Measurements from ENCODE around the gene ZNF185. TPM values are rescaled to one million over a fixed set of nuclear protein-coding genes. Genes with fewer than 3 reads are reported as not detected.

ZNF185 gene
- total and polyA plus RNA-seq, 2 of the 8 experiments (the other 6 are each of a cell fraction or from before 2014, with no cell fraction given), result 15.6 to 20.1 TPM

DNA sequence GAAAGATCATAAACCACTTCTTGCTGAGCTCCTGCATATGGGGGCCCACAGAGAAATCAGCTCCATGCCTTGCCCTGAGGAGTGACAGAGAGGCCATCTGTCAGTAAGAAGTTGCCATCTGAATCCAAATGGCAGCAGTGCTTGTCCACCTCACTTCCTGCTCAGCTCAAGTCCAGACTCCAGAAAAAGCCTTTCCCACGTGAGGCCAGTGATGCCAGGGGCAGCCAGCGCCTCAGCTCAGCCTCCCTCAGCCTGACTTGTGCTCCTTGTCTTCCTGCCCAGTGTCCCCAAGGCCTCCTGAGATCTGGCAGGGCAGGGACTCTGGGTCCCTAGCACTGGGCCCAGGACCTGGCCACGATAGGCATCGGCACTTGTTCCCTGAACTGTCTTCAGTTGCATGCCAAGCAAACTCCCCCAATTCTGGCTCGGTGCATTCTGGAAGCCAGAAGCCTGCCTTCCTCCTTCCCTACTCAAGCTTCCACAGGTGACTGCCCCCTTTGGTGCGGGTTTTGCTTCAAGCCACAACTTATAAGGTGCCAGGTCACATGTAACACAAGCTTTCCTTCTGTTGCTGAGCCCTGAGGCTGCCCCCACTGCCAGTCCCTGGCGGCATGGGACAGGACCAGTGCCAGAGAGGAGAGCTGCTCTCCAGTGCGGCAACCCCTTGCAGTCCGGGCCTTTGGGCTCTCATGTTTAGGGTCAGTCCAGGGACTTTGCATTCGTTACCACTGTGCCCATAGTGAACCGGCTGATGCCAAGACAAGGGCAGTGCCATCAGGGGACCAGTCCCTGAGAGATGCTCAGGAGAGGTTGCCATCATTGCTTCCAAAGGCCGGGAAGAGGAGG, 2.2 kb downstream of the ZNF185 start:
- peaks cover 0 to 27% (median 12%) of the 10 kb centered on the region in 4 experiments; a peak in 4 of 7 replicates for H3K4me1 ChIP-seq (replicated peaks in 1 of 4; ENCODE audit: control insufficient read depth in 3 of 4, insufficient read depth in 4 of 4, low read length in 3 of 4)
- no peak overlapping the region for H2BK15ac ChIP-seq (ENCODE audit: low read length)
- CTCF ChIA-PET (ENCODE audit: partially characterized antibody), result interaction anchor here (0.9 to 9.6 kb wide), 5 partner anchors 9 to 133 kb away, joined by 3 to 94 read pairs (median 3); no protein-coding TSS in a partner anchor
- no peak overlapping the region for H3K27ac ChIP-seq (ENCODE audit: low read depth, low read length)
- H3K36me3 ChIP-seq (ENCODE audit: control insufficient read depth in 2 of 4, insufficient read depth in 4 of 4, low read length in 3 of 4), result no peaks in the 10 kb centered on the region
- no peak overlapping the region for H2BK20ac ChIP-seq (ENCODE audit: low read length)
- H3K79me2 ChIP-seq (ENCODE audit: control insufficient read depth in 1 of 2, insufficient read depth in 2 of 2, low read length in 2 of 2), result no peaks in the 10 kb centered on the region
- no peak overlapping the region for H3K56ac ChIP-seq (replicated peaks; ENCODE audit: insufficient read length, low read depth, low read length)
- POLR2A ChIA-PET (ENCODE audit: partially characterized antibody), result interaction anchor here (0.8 to 2.9 kb wide), 4 partner anchors 9 to 19 kb away, joined by 3 to 9 read pairs (median 3); no protein-coding TSS in a partner anchor
- no peak overlapping the region for H2BK120ac ChIP-seq (replicated peaks; ENCODE audit: low read depth, low read length)
- no peak overlapping the region for H3K18ac ChIP-seq (ENCODE audit: extremely low read depth, low read length)
- H3K4ac ChIP-seq (replicated peaks; ENCODE audit: insufficient read length, low read depth, low read length), result no peak overlapping the region
- WGBS, 2 experiments (ENCODE audit: extremely low coverage in 1 of 2, insufficient coverage in 1 of 2, insufficient read length in 1 of 2, insufficient replicate concordance in 2 of 2, low coverage in 1 of 2, low lambda C conversion rate in 2 of 2, missing lambda C conversion rate in 1 of 2), result 87% methylated on average over 5 of the region's 12 CpGs; no CpG with 5 or more reads in 1 of the 2 experiments
- H3K9me3 ChIP-seq (ENCODE audit: insufficient read depth in 2 of 2, low read depth in 1 of 2, low read length in 1 of 2), result no peaks in the 10 kb centered on the region
- no peak overlapping the region for H3K9ac ChIP-seq (replicated peaks in 1 of 4; ENCODE audit: extremely low read depth in 1 of 4, low read depth in 3 of 4, low read length in 3 of 4)
- no peak overlapping the region for H4K5ac ChIP-seq (ENCODE audit: insufficient read length, low read depth, low read length)
- H4K20me1 ChIP-seq (replicated peaks in 1 of 2; ENCODE audit: control insufficient read depth in 1 of 2, insufficient read depth in 2 of 2, low read length in 2 of 2), result no peaks in the 10 kb centered on the region
- no peaks in the 10 kb centered on the region for H3K79me1 ChIP-seq (ENCODE audit: low read depth, low read length)
- H3K23me2 ChIP-seq (ENCODE audit: low read depth, low read length), result peaks cover 2% of the 10 kb centered on the region; the same call in 1 of the 2 replicates
- no peak overlapping the region for H3K23ac ChIP-seq (ENCODE audit: insufficient read length)
- H3K27me3 ChIP-seq (replicated peaks in 1 of 4; ENCODE audit: control insufficient read depth in 3 of 4, extremely low read depth in 1 of 4, insufficient read depth in 3 of 4, low read length in 3 of 4), result no peaks in the 10 kb centered on the region; a peak in 1 of 7 replicates
- TF ChIP-seq FOSL1 (IDR thresholded peaks at IDR 0.05; ENCODE audit: insufficient read depth, low read depth, low read length) (no peak), TAF1 (IDR thresholded peaks at IDR 0.05; ENCODE audit: low read depth, low read length) (no peak), CHD1 (IDR thresholded peaks at IDR 0.05; ENCODE audit: low read depth, low read length) (no peak), TBP (IDR thresholded peaks at IDR 0.05; ENCODE audit: low read depth, low read length) (no peak), CTBP2 (IDR thresholded peaks at IDR 0.05; ENCODE audit: borderline replicate concordance, insufficient read depth, insufficient read length, low read length) (no peak), NRF1 (IDR thresholded peaks at IDR 0.05; ENCODE audit: low read depth, low read length) (no peak), BRCA1 (IDR thresholded peaks at IDR 0.05; ENCODE audit: low read depth, low read length) (no peak), POLR2A (IDR thresholded peaks at IDR 0.05; ENCODE audit: control extremely low read depth in 1 of 2, low read depth in 2 of 2, low read length in 2 of 2) (no peak)
- TF ChIP-seq, protein P1, sequence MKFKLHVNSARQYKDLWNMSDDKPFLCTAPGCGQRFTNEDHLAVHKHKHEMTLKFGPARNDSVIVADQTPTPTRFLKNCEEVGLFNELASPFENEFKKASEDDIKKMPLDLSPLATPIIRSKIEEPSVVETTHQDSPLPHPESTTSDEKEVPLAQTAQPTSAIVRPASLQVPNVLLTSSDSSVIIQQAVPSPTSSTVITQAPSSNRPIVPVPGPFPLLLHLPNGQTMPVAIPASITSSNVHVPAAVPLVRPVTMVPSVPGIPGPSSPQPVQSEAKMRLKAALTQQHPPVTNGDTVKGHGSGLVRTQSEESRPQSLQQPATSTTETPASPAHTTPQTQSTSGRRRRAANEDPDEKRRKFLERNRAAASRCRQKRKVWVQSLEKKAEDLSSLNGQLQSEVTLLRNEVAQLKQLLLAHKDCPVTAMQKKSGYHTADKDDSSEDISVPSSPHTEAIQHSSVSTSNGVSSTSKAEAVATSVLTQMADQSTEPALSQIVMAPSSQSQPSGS (IDR thresholded peaks at IDR 0.05; ENCODE audit: low read length), result no peak
- no peak overlapping the region for H2AK5ac ChIP-seq (ENCODE audit: low read depth, low read length)
- no peak for DNase-seq (ENCODE audit: low read depth in 1 of 2, low spot score in 2 of 2)
- FAIRE-seq, result no peak
- H3K14ac ChIP-seq (ENCODE audit: insufficient read length), result no peak overlapping the region
- no peak overlapping the region for H2BK12ac ChIP-seq (ENCODE audit: low read depth, low read length)
- H3K4me2 ChIP-seq (ENCODE audit: insufficient read depth in 1 of 2, low read depth in 2 of 2, low read length in 2 of 2), result no peak overlapping the region
- H4K8ac ChIP-seq (ENCODE audit: extremely low read depth, insufficient read depth, low read length), result no peak overlapping the region
- no peak overlapping the region for H4K91ac ChIP-seq (replicated peaks; ENCODE audit: insufficient read length, low read length)
- no peak overlapping the region for H2AFZ ChIP-seq (ENCODE audit: low read length)
- H3K4me3 ChIP-seq (ENCODE audit: extremely low read depth in 1 of 4, insufficient read depth in 2 of 4, low read depth in 3 of 4, low read length in 4 of 4), result no peak overlapping the region
- H2BK5ac ChIP-seq (ENCODE audit: low read depth, low read length), result no peak overlapping the region

All from H1 (cell line).